ENCODE measurements around the gene CWH43. TPM values are rescaled to one million over a fixed set of nuclear protein-coding genes. Genes with fewer than 3 reads are reported as not detected.

CWH43 gene
- total RNA-seq, 1 donor from 2014 or later: not detected

DNA sequence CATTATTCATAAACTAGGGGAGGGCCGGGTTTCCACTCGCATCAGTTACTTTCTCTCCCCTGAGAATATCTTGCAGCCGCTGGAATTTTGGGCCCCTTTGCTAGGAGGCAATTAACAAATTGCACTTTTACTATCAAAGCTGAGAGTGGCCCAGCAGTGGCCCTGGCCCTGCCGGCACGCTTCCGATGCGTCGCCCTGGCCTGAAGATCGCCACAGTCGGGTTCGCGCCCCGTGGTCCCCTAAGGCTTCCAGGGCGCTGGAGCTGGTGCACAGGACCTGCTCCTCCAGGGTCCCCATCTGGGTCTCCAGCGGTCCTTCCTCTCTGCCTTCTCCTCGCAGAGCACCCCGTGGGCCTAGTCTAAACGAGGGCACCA lies 486 bp upstream of the CWH43 start:
- no peak overlapping the region for H3K4me3 Mint-ChIP-seq (ENCODE audit: unreplicated experiment)
- peaks cover 8% of the 10 kb centered on the region for H3K27me3 Mint-ChIP-seq (ENCODE audit: unreplicated experiment)
- TF ChIP-seq, protein P1, sequence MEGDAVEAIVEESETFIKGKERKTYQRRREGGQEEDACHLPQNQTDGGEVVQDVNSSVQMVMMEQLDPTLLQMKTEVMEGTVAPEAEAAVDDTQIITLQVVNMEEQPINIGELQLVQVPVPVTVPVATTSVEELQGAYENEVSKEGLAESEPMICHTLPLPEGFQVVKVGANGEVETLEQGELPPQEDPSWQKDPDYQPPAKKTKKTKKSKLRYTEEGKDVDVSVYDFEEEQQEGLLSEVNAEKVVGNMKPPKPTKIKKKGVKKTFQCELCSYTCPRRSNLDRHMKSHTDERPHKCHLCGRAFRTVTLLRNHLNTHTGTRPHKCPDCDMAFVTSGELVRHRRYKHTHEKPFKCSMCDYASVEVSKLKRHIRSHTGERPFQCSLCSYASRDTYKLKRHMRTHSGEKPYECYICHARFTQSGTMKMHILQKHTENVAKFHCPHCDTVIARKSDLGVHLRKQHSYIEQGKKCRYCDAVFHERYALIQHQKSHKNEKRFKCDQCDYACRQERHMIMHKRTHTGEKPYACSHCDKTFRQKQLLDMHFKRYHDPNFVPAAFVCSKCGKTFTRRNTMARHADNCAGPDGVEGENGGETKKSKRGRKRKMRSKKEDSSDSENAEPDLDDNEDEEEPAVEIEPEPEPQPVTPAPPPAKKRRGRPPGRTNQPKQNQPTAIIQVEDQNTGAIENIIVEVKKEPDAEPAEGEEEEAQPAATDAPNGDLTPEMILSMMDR (IDR thresholded peaks at IDR 0.05; ENCODE audit: unreplicated experiment): no peak
- no peaks in the 10 kb centered on the region for H3K9me3 Mint-ChIP-seq (ENCODE audit: unreplicated experiment)
- DNase-seq (ENCODE audit: low spot score): no peak
- no peaks in the 10 kb centered on the region for H3K36me3 Mint-ChIP-seq (ENCODE audit: low read depth, unreplicated experiment)
- H3K4me1 Mint-ChIP-seq (ENCODE audit: unreplicated experiment): no peaks in the 10 kb centered on the region
- H3K27ac Mint-ChIP-seq (ENCODE audit: unreplicated experiment): no peak overlapping the region

DNA sequence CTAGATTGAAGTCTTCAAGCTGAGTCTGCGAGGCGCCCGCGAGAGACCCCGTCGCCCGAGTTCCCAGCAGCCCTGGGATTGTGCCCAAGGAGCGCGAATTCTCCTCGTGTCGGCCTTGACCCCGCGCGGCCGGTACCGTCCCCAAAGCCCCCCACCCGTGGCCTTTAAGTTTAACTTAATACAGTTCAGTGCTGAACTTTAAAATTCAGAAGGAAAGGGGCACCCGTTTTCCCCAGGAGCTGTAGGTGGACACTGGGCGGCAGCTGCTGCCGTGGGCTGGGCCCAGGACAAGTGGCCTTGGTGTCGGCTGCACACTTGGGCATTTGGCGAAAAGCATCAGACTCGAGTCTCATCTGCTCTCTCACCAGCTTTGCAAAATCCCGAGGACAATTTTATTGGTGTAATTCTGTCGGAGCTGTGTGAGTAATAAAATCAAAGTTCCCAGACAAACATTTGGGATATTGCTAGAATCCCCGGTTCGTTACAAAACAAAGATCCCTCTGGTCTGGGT lies 634 bp downstream of the CWH43 start:
- no peaks in the 10 kb centered on the region for H3K4me1 Mint-ChIP-seq (ENCODE audit: unreplicated experiment)
- H3K36me3 Mint-ChIP-seq (ENCODE audit: low read depth, unreplicated experiment): no peaks in the 10 kb centered on the region
- H3K27me3 Mint-ChIP-seq (ENCODE audit: unreplicated experiment): peaks cover 10% of the 10 kb centered on the region

DNA sequence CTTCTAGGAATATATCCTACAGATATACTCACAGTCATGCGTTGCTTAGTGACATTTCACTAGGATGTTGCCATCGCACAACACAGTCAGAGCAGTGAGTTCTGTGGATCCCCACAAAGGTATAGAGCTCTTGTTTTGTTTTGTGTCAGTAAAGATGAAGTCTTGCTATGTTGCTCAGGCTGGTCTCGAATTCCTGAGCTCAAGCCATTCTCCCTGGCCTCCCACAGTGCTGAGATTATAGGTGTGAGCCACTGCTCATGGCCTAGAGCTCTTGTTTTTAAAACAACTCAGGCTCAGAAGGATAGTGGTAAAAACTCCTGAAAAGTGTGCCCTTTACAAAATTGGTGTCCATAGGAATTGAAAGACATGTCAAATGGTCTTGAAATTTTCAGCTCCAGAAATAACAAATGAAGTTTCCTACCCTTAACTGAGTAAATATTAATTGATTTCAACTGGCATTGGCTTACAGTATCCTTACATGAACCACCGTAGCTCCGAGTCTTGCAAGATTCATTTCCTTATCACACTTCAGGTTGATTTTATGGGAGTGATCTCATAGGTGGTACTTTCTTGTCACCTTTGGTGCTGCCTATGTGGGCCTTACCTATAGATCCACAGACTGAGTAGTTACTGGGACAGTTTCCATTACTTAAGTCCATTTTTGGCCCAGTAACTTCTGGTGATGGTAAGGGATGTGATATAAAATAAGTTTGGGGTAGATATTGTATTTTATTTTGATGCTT lies 3.6 kb downstream of the CWH43 start:
- no peak for DNase-seq (ENCODE audit: low spot score)
- TF ChIP-seq, protein P1 (IDR thresholded peaks at IDR 0.05; ENCODE audit: unreplicated experiment): no peak
- Mint-ChIP-seq H3K27ac (ENCODE audit: unreplicated experiment) (no peak overlapping the region), H3K27me3 (ENCODE audit: unreplicated experiment) (peaks cover 10% of the 10 kb centered on the region), H3K4me1 (ENCODE audit: unreplicated experiment) (no peaks in the 10 kb centered on the region), H3K9me3 (ENCODE audit: unreplicated experiment) (peaks cover 7% of the 10 kb centered on the region), H3K36me3 (ENCODE audit: low read depth, unreplicated experiment) (no peaks in the 10 kb centered on the region), H3K4me3 (ENCODE audit: unreplicated experiment) (no peak overlapping the region)

More for the DNA sequence above, 634 bp downstream of the CWH43 start:
- no peak overlapping the region for H3K27ac Mint-ChIP-seq (ENCODE audit: unreplicated experiment)
- no peaks in the 10 kb centered on the region for H3K9me3 Mint-ChIP-seq (ENCODE audit: unreplicated experiment)
- TF ChIP-seq, protein P1 (IDR thresholded peaks at IDR 0.05; ENCODE audit: unreplicated experiment): no peak
- DNase-seq (ENCODE audit: low spot score): no peak
- H3K4me3 Mint-ChIP-seq (ENCODE audit: unreplicated experiment): no peak overlapping the region

DNA sequence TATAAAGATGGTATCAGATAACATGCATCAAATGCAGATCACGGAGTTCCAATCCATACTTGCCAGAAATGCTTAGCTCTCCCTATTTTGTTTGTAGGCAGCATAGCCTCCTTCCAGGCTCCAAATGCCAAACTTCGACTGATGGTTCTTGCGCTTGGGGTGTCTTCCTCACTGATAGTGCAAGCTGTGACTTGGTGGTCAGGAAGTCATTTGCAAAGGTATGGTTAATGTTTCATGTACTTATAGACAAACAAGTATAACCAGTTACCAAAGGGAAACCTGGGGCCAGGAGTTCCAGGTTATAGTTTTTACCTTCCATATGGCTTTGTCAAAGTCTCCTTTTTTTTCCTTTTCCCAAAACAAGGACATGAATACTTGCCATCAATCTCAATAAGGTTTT lies 5.3 kb downstream of the CWH43 start:
- Mint-ChIP-seq H3K27me3 (ENCODE audit: unreplicated experiment) (peaks cover 10% of the 10 kb centered on the region), H3K36me3 (ENCODE audit: low read depth, unreplicated experiment) (no peaks in the 10 kb centered on the region), H3K4me3 (ENCODE audit: unreplicated experiment) (no peak overlapping the region), H3K27ac (ENCODE audit: unreplicated experiment) (no peak overlapping the region), H3K4me1 (ENCODE audit: unreplicated experiment) (no peaks in the 10 kb centered on the region), H3K9me3 (ENCODE audit: unreplicated experiment) (peaks cover 18% of the 10 kb centered on the region)
- TF ChIP-seq, protein P1 (IDR thresholded peaks at IDR 0.05; ENCODE audit: unreplicated experiment): no peak
- no peak for DNase-seq (ENCODE audit: low spot score)

DNA sequence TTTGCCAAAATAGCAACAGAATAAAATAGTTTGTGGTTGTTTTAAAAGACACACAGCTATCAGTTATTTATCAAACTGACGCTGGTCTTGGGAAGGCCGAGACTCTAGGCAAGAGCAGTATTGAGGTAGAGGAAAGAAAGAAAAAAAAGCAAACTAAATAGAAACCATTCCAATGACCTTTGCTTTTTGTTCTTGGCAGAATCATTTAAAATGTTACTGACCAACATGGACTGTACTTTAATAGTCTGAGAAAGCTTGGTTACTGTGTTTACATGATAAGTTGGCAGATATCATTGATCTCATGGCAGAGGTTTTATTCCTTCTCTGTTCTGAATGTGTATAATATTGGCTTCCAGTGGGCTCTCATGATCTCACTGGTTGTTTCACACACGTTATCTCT lies 11.9 kb downstream of the CWH43 start:
- H3K4me1 Mint-ChIP-seq (ENCODE audit: unreplicated experiment): no peaks in the 10 kb centered on the region
- TF ChIP-seq, protein P1 (IDR thresholded peaks at IDR 0.05; ENCODE audit: unreplicated experiment): no peak
- no peak overlapping the region for H3K4me3 Mint-ChIP-seq (ENCODE audit: unreplicated experiment)
- peaks cover 36% of the 10 kb centered on the region for H3K9me3 Mint-ChIP-seq (ENCODE audit: unreplicated experiment)
- no peak for DNase-seq (ENCODE audit: low spot score)
- peaks cover 2% of the 10 kb centered on the region for H3K27me3 Mint-ChIP-seq (ENCODE audit: unreplicated experiment)
- no peak overlapping the region for H3K27ac Mint-ChIP-seq (ENCODE audit: unreplicated experiment)
- H3K36me3 Mint-ChIP-seq (ENCODE audit: low read depth, unreplicated experiment): no peaks in the 10 kb centered on the region
